Mesendoderm (in vitro differentiated cells): ENCODE data around the gene RIMBP3B.
"Not testable (repeated sequence)": the region's sequence is repeated elsewhere in the genome, so short reads cannot be mapped to it uniquely, and the experiment has no call there.

Experiments used
- DNase-seq: peaks from one replicate; pipeline ENCODE4 v3.0.0; 2013
- H2AK5ac ChIP-seq: 2 replicates; pipeline ENCODE4 v1.6.1; 2013; ENCODE audit warnings: low read length, inconsistent platforms
- H2BK120ac ChIP-seq: 2 replicates; pipeline ENCODE4 v1.6.1; 2013; ENCODE audit warnings: low read depth, mild to moderate bottlenecking, low read length, moderate library complexity, mixed read lengths
- H2BK15ac ChIP-seq: replicated peaks from 2 replicates; pipeline ENCODE4 v1.6.1; 2013; ENCODE audit warnings: low read depth, mild to moderate bottlenecking, moderate library complexity
- H2BK5ac ChIP-seq: 2 replicates; pipeline ENCODE4 v1.6.1; 2013; ENCODE audit warnings: low read length, inconsistent platforms
- H3K18ac ChIP-seq: 2 replicates; pipeline ENCODE4 v1.6.1; 2013; ENCODE audit warnings: mild to moderate bottlenecking, low read length, mixed read lengths
- H3K23ac ChIP-seq: one replicate; pipeline ENCODE4 v1.6.1; 2013; ENCODE audit warnings: low read length
- H3K27ac ChIP-seq: 2 replicates; pipeline ENCODE4 v1.5.1; 2013; ENCODE audit warnings: low read depth, mild to moderate bottlenecking, inconsistent platforms, low read length, moderate library complexity
- H3K27me3 ChIP-seq: 2 replicates; pipeline ENCODE4 v1.6.1; 2013; ENCODE audit warnings: low read length, control low read depth, mild to moderate bottlenecking, inconsistent platforms; ENCODE audit not compliant: insufficient read depth, poor library complexity
- H3K36me3 ChIP-seq: 2 replicates; pipeline ENCODE4 v1.6.1; 2013; ENCODE audit warnings: low read length, inconsistent platforms; ENCODE audit not compliant: control insufficient read depth, insufficient read depth
- H3K4ac ChIP-seq: one replicate; pipeline ENCODE4 v1.6.1; 2013; ENCODE audit warnings: low read depth, mild to moderate bottlenecking, low read length, moderate library complexity
- H3K4me1 ChIP-seq: 2 replicates; pipeline ENCODE4 v1.6.1; 2013; ENCODE audit warnings: low read depth, low read length, inconsistent platforms; ENCODE audit not compliant: control insufficient read depth
- H3K4me2 ChIP-seq: 2 replicates; pipeline ENCODE4 v1.6.1; 2013; ENCODE audit warnings: low read length
- H3K4me3 ChIP-seq: 2 replicates; pipeline ENCODE4 v1.5.1; 2013; ENCODE audit warnings: mild to moderate bottlenecking, low read length
- H3K56ac ChIP-seq: one replicate; pipeline ENCODE4 v1.6.1; 2013; ENCODE audit warnings: low read length
- H3K79me1 ChIP-seq: 2 replicates; pipeline ENCODE4 v1.6.1; 2013; ENCODE audit warnings: low read length, inconsistent platforms
- H3K79me2 ChIP-seq: 2 replicates; pipeline ENCODE4 v1.6.1; 2013; ENCODE audit warnings: mild to moderate bottlenecking, low read length; ENCODE audit not compliant: control insufficient read depth, insufficient read depth
- H3K9ac ChIP-seq: 2 replicates; pipeline ENCODE4 v1.6.1; 2013; ENCODE audit warnings: low read length, inconsistent platforms
- H4K5ac ChIP-seq: one replicate; pipeline ENCODE4 v1.6.1; 2013; ENCODE audit warnings: low read length
- H4K8ac ChIP-seq: one replicate; pipeline ENCODE4 v1.6.1; 2013; ENCODE audit warnings: low read depth, mild to moderate bottlenecking, control low read depth, low read length, moderate library complexity
- WGBS: extraction: QIAGEN DNeasy Blood & Tissue Kit; methylation state at CpG from one replicate; pipeline ENCODE4 v1.1.7; 2013; ENCODE audit warnings: low lambda C conversion rate, missing lambda C conversion rate; ENCODE audit not compliant: insufficient coverage; ENCODE audit errors: extremely low coverage; 5-methylcytosine and 5-hydroxymethylcytosine counted together

RIMBP3B gene

GRCh38 chr22:21389480-21389879 is 5.9 kb downstream of the RIMBP3B start:
- not testable (repeated sequence) for H3K4me3 ChIP-seq, H3K9ac ChIP-seq, H2BK15ac ChIP-seq, H3K36me3 ChIP-seq, H3K79me1 ChIP-seq, H3K56ac ChIP-seq, H3K27ac ChIP-seq, H3K27me3 ChIP-seq, H2BK120ac ChIP-seq, H4K8ac ChIP-seq, H2AK5ac ChIP-seq, H3K4ac ChIP-seq, H2BK5ac ChIP-seq, H3K4me2 ChIP-seq, H3K23ac ChIP-seq, H3K18ac ChIP-seq, H4K5ac ChIP-seq, H3K79me2 ChIP-seq, DNase-seq, H3K4me1 ChIP-seq
- no CpG with 5 or more reads among the region's 7 CpGs for WGBS

GRCh38 chr22:21390013-21390412 is 6.5 kb downstream of the RIMBP3B start:
- H3K79me2 ChIP-seq, H2BK5ac ChIP-seq, H3K9ac ChIP-seq, H3K23ac ChIP-seq, H3K4me3 ChIP-seq, H2AK5ac ChIP-seq, H4K5ac ChIP-seq, H3K27me3 ChIP-seq, H3K18ac ChIP-seq, H3K4ac ChIP-seq, H3K27ac ChIP-seq, H3K56ac ChIP-seq, H3K36me3 ChIP-seq, H4K8ac ChIP-seq, H3K79me1 ChIP-seq, H3K4me2 ChIP-seq, H3K4me1 ChIP-seq, H2BK120ac ChIP-seq, DNase-seq, H2BK15ac ChIP-seq: not testable (repeated sequence)
- WGBS = no CpG with 5 or more reads among the region's 9 CpGs

GRCh38 chr22:21394613-21395012 is 11.1 kb downstream of the RIMBP3B start:
- H2BK15ac ChIP-seq, H3K79me1 ChIP-seq, H2BK5ac ChIP-seq, H3K79me2 ChIP-seq, H3K27me3 ChIP-seq, H3K23ac ChIP-seq, H3K4me2 ChIP-seq, H4K5ac ChIP-seq, H3K4ac ChIP-seq, H2AK5ac ChIP-seq, DNase-seq, H4K8ac ChIP-seq, H3K4me3 ChIP-seq, H3K18ac ChIP-seq, H3K9ac ChIP-seq, H2BK120ac ChIP-seq, H3K4me1 ChIP-seq, H3K27ac ChIP-seq, H3K36me3 ChIP-seq, H3K56ac ChIP-seq: not testable (repeated sequence)
- no CpG with 5 or more reads among the region's 7 CpGs for WGBS

DNA sequence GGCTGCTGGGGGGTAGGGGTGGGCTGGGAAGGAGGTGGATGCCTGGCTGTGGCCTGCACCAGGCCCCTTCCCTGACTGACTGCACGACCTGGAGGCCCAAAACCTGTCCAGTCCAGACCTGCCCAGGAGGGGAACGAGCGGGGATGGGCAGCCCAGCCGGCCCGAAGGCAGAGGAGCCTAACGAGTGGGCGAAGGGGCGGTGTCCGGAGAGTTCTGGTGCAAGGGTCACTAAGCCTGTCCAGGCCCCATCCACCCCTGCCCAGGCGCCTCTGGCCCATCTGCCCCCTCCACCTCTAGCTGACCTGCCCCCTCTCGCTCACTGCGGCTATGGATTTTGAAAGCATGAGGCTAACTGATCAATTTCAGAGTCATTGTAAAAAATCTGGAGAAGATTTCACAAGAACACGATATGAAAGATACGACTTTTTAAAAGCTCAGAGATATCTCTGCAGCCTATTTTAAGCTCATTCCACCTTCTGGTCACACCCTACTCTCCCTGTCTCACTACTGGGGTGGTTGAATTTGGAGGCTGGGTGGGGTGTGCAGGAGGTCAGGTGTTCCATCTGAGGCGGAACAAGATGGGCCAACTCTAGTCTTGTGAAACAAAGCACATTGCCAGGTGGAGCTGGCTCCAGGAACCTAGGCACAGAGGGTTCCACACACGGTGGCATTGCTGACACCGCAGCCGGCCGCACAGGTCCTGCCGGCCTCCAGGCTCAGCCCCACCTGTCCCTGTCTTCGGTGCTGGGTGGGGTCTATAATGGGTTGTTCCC is 17.8 kb downstream of the RIMBP3B start:
- H2AK5ac ChIP-seq, H3K23ac ChIP-seq, H3K18ac ChIP-seq, H3K9ac ChIP-seq, DNase-seq, H2BK120ac ChIP-seq, H3K4me2 ChIP-seq, H4K8ac ChIP-seq, H3K27ac ChIP-seq, H2BK15ac ChIP-seq, H3K36me3 ChIP-seq, H2BK5ac ChIP-seq, H3K79me1 ChIP-seq, H3K4ac ChIP-seq, H4K5ac ChIP-seq, H3K56ac ChIP-seq, H3K4me1 ChIP-seq, H3K79me2 ChIP-seq, H3K4me3 ChIP-seq, H3K27me3 ChIP-seq: not testable (repeated sequence)
- no CpG with 5 or more reads among the region's 21 CpGs for WGBS

DNA sequence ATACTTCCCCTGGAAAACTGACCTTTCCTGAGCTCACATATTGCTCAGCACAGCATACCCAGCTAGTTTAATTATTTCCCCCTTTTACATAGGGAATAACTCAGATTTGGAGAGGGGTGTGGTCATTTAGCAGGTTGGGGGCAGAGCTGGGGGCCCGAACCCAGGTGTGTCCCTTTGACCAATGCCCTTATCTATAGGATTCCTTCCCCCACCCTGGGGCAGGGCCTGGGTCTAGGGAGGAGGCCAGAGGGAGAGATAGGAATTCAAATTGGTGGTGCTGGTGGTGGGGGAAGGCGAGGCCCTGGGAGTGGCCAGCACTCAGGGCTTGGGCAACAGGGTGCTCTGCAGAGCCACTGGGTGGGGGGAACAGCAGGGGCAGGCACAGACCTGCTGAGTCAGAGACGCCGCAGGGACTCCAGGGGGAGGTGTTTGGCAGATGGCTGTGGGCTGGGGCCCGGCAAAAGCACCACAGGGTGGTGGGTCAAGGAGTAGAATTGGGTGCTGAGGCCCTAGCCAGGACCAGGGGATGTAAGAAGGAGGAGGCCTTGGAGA is 19.3 kb downstream of the RIMBP3B start:
- H4K5ac ChIP-seq, H2BK15ac ChIP-seq, H3K4me1 ChIP-seq, H3K56ac ChIP-seq, DNase-seq, H3K18ac ChIP-seq, H3K79me1 ChIP-seq, H3K4me3 ChIP-seq, H2BK120ac ChIP-seq, H2AK5ac ChIP-seq, H3K23ac ChIP-seq, H3K79me2 ChIP-seq, H3K36me3 ChIP-seq, H4K8ac ChIP-seq, H2BK5ac ChIP-seq, H3K27ac ChIP-seq, H3K9ac ChIP-seq, H3K4me2 ChIP-seq, H3K4ac ChIP-seq, H3K27me3 ChIP-seq: not testable (repeated sequence)
- WGBS = no CpG with 5 or more reads among the region's 5 CpGs

GRCh38 chr22:21407139-21407538 is 23.6 kb downstream of the RIMBP3B start:
- H3K4me2 ChIP-seq, H3K18ac ChIP-seq, DNase-seq, H3K79me1 ChIP-seq, H2BK5ac ChIP-seq, H3K4ac ChIP-seq, H4K5ac ChIP-seq, H3K4me1 ChIP-seq, H3K79me2 ChIP-seq, H3K27me3 ChIP-seq, H3K27ac ChIP-seq, H4K8ac ChIP-seq, H3K56ac ChIP-seq, H2AK5ac ChIP-seq, H3K23ac ChIP-seq, H3K36me3 ChIP-seq, H2BK15ac ChIP-seq, H3K4me3 ChIP-seq, H2BK120ac ChIP-seq, H3K9ac ChIP-seq: not testable (repeated sequence)
- no CpG with 5 or more reads among the region's 1 CpG for WGBS
